Uterus (tissue), 2 donors: ENCODE results near the gene PTPRD.

ENCODE experiments used
- POLR2A ChIP-seq, 2 donors: fragments of 450-650 bp; IDR thresholded peaks; one replicate each; pipeline ENCODE4 v1.6.1; 2016; ENCODE audit warnings: antibody characterized with exemption in 2 of 2, mild to moderate bottlenecking in 1 of 2, moderate library complexity in 1 of 2
- TF ChIP-seq, protein P1 (sequence below), 4 experiments: fragments of 200-600 bp in 2 of 4; fragments of 450-650 bp in 2 of 4; sonication (generic) in 2 of 4; IDR thresholded peaks; one replicate each; pipeline ENCODE4 v1.5.1; 2016 to 2019; ENCODE audit warnings: antibody characterized with exemption in 4 of 4, mild to moderate bottlenecking in 2 of 4, moderate library complexity in 1 of 4

DNA sequence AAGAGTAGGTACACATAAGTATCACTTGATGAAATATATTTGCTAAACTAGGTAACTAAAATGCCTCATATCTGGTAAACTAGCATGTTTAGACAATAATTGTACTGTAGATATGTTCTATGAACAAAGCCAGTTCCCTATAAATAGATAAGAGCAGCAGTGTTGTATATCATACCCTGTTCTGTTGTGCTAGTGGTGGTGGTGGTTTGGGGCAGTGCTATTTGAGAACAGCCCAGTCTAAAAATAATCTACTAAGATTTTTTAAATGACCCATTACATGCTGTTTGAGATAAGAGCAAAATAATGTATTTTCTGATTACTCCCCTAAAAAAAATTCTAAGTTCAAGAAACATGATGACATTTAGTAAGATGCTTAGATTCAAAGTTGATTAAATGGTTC is 1984.0 kb downstream of the PTPRD start:
- TF ChIP-seq, protein P1, sequence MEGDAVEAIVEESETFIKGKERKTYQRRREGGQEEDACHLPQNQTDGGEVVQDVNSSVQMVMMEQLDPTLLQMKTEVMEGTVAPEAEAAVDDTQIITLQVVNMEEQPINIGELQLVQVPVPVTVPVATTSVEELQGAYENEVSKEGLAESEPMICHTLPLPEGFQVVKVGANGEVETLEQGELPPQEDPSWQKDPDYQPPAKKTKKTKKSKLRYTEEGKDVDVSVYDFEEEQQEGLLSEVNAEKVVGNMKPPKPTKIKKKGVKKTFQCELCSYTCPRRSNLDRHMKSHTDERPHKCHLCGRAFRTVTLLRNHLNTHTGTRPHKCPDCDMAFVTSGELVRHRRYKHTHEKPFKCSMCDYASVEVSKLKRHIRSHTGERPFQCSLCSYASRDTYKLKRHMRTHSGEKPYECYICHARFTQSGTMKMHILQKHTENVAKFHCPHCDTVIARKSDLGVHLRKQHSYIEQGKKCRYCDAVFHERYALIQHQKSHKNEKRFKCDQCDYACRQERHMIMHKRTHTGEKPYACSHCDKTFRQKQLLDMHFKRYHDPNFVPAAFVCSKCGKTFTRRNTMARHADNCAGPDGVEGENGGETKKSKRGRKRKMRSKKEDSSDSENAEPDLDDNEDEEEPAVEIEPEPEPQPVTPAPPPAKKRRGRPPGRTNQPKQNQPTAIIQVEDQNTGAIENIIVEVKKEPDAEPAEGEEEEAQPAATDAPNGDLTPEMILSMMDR (IDR thresholded peaks at IDR 0.05), result no peak
- TF ChIP-seq POLR2A (IDR thresholded peaks at IDR 0.05), result no peak
